Ishikawa (cell line): ENCODE results near the gene ZNF629.
A peak's percentile ranks its signal among the peaks of the same experiment; 100 is the strongest.

Experiments
- CEBPB ChIP-seq: IDR thresholded peaks from 2 replicates; pipeline ENCODE4 v1.6.1; 2012
- CREB1 ChIP-seq: IDR thresholded peaks from 2 replicates; pipeline ENCODE4 v1.6.1; 2012; ENCODE audit warnings: low read depth
- EGR1 ChIP-seq: IDR thresholded peaks from 2 replicates; pipeline ENCODE4 v1.6.1; 2012
- EP300 ChIP-seq: IDR thresholded peaks from 2 replicates; pipeline ENCODE4 v1.6.1; 2012; ENCODE audit warnings: borderline replicate concordance
- FOXM1 ChIP-seq: IDR thresholded peaks from 2 replicates; pipeline ENCODE4 v1.6.1; 2012; ENCODE audit warnings: low read depth, borderline replicate concordance
- NFIC ChIP-seq: IDR thresholded peaks from 2 replicates; pipeline ENCODE4 v1.6.1; 2012
- RAD21 ChIP-seq: IDR thresholded peaks from 2 replicates; pipeline ENCODE4 v1.6.1; 2012; ENCODE audit warnings: low read depth
- REST ChIP-seq: IDR thresholded peaks from 2 replicates; pipeline ENCODE4 v1.6.1; 2012; ENCODE audit warnings: low read depth, mild to moderate bottlenecking
- TAF1 ChIP-seq: IDR thresholded peaks from 2 replicates; pipeline ENCODE4 v1.6.1; 2012; ENCODE audit warnings: low read depth, mild to moderate bottlenecking
- TCF12 ChIP-seq: IDR thresholded peaks from 2 replicates; pipeline ENCODE4 v1.6.1; 2012; ENCODE audit warnings: low read depth
- TEAD4 ChIP-seq: IDR thresholded peaks from 2 replicates; pipeline ENCODE4 v1.6.1; 2012
- YY1 ChIP-seq: IDR thresholded peaks from 2 replicates; pipeline ENCODE4 v1.6.1; 2012; ENCODE audit warnings: low read depth
- ZBTB7A ChIP-seq: IDR thresholded peaks from 2 replicates; pipeline ENCODE4 v1.6.1; 2012; ENCODE audit warnings: low read depth
- TF ChIP-seq, protein P1 (sequence below): IDR thresholded peaks from 2 replicates; pipeline ENCODE4 v1.6.1; 2012
- TF ChIP-seq, protein P2 (sequence below): IDR thresholded peaks from 2 replicates; pipeline ENCODE4 v1.6.1; 2012

Gene ZNF629

DNA sequence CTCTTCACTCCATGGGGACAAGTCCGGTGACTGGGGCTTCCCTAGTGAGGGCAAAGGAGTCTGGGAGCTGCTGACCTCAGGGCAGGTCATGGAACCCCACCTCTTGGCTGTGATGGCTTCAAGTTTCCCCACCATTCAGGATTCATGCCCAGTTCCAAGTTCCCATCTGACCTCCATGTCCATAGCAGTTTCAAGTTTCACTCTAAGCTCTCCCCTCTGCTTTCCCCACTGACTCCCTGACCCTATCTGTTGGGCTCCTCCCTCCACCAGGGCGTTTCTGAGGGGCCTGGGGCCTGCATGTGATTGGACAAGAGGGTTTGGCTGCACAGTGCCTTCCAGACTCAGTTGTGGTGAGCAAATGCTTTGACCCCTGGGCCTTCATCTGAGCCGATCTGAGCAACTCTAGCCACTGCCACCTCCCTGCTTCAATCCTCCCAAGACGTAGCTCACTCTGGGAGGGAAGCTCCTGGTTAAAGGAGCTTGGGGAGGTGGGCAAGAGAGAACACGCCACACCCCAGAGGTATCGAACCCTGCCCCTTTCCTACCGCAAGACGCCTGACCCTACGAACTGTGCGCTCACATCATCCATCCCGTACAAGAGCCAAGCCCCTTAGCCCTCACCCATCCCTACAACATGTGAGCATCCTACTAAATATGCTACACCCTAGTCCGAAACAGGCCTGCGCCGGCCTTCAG is 8.3 kb downstream of the ZNF629 start:
- TF ChIP-seq TAF1 (no peak), FOXM1 (no peak), RAD21 (no peak; the same call in 1 of the 2 replicates), REST (no peak), CEBPB (no peak), EP300 (no peak), ZBTB7A (no peak), YY1 (no peak), NFIC (no peak), CREB1 (no peak), TEAD4 (no peak), EGR1 (no peak), TCF12 (no peak)
- TF ChIP-seq, protein P1, sequence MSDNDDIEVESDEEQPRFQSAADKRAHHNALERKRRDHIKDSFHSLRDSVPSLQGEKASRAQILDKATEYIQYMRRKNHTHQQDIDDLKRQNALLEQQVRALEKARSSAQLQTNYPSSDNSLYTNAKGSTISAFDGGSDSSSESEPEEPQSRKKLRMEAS = no peak
- TF ChIP-seq, protein P2, sequence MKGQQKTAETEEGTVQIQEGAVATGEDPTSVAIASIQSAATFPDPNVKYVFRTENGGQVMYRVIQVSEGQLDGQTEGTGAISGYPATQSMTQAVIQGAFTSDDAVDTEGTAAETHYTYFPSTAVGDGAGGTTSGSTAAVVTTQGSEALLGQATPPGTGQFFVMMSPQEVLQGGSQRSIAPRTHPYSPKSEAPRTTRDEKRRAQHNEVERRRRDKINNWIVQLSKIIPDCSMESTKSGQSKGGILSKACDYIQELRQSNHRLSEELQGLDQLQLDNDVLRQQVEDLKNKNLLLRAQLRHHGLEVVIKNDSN = no peak

- TF ChIP-seq TEAD4 (no peak), FOXM1 (no peak), EP300 (no peak), EGR1 (no peak), TAF1 (no peak), TCF12 (no peak), ZBTB7A (no peak), NFIC (no peak), RAD21 (no peak), CREB1 (no peak), CEBPB (no peak), REST (no peak), YY1 (no peak)
- TF ChIP-seq, protein P1 = no peak; the same call in 1 of the 2 replicates
- TF ChIP-seq, protein P2 = no peak
Observed at GRCh38 chr16:30777591-30778297, 9.3 kb downstream of the ZNF629 start.

DNA sequence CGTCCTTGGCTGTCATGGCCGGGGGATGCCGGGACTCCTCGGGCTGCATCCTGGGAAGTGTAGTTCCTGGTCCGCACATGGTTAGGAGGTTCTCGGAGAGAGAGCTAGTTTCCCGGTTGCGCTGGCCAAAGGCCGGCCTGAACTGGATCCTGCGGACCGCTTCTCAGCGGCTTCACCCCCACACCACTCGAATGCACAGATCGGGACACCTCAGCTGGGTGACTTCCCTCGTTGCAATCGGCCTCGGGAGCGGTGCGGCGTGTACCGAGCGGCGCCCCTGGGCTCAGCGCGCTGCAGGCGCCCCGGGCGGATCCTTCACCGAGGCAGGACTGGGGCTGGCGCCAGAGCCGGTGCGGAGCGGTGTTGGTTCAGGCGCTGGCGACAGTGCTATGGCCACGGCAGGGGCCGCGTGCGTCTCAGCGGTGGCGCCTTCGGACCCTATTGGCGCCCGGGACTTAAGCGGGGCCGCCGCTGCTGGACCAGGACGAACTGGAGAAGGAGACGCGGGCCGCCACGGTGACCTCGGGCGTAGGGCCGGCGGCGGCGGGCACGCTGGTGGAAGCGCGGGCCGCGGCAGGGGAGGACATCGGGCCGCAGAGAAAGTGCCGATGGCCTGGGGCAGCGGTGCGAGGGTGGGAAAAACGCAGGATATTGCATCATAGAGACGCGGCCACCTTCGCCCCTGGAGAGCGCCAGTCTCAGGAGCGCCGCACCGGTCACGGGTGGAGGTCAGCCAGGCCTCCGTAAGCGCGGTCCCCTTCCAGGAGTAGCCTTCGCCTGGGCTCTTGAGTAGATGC is 11.4 kb downstream of the ZNF629 start:
- TF ChIP-seq EGR1 (no peak), EP300 (peak; percentile 16; the same call in 1 of the 2 replicates), CEBPB (peak; percentile 60; the same call in 1 of the 2 replicates), CREB1 (no peak), RAD21 (no peak), YY1 (peak; percentile 87), ZBTB7A (peak; percentile 86; the same call in 1 of the 2 replicates), NFIC (0 out of 2 replicates have a peak, but pooled peaks have one; percentile 13), TEAD4 (peak; percentile 8), TAF1 (peak; percentile 60; the same call in 1 of the 2 replicates), REST (no peak), TCF12 (peak; percentile 48), FOXM1 (no peak)
- TF ChIP-seq, protein P2 = peak; percentile 50
- TF ChIP-seq, protein P1 = peak; percentile 93
